Heart right ventricle (tissue), 16 donors: ENCODE measurements around the gene MCM5. TPM values are rescaled to one million over a fixed set of nuclear protein-coding genes. Genes with fewer than 3 reads are reported as not detected.
A peak's percentile ranks its signal among the peaks of the same experiment; 100 is the strongest.

Experiments used
- ATAC-seq, 8 donors: fragments of 200-7000 bp; cut with Tn5 transposase; one replicate each; pipeline ENCODE4 v1.9.1; 2020; ENCODE audit warnings: mild to moderate bottlenecking in 8 of 8, moderate library complexity in 8 of 8, moderate number of reproducible peaks in 1 of 8
- DNase-seq, 2 donors: peaks; one replicate each; pipeline ENCODE4 v3.0.0-alpha.2; 2020
- H3K27ac ChIP-seq, 10 donors: fragments of 200-600 bp; sonication (generic) in 2 of 10; one replicate each; pipeline versions ENCODE4 v1.5.0 to v1.8.0; 2020 to 2022; ENCODE audit warnings: mild to moderate bottlenecking in 3 of 10
- H3K27me3 ChIP-seq, 7 donors: fragments of 200-600 bp; one replicate each; pipeline ENCODE4 v1.8.0; 2021 to 2022; ENCODE audit warnings: mild to moderate bottlenecking in 2 of 7
- H3K36me3 ChIP-seq, 9 donors: fragments of 200-600 bp; sonication (generic) in 1 of 9; one replicate each; pipeline versions ENCODE4 v1.5.0 to v1.8.0; 2020 to 2022; ENCODE audit warnings: mild to moderate bottlenecking in 2 of 9
- H3K4me1 ChIP-seq, 9 donors: fragments of 200-600 bp; sonication (generic) in 1 of 9; one replicate each; pipeline versions ENCODE4 v1.5.0 to v1.8.0; 2020 to 2022; ENCODE audit warnings: mild to moderate bottlenecking in 4 of 9
- H3K4me3 ChIP-seq, 10 donors: fragments of 200-600 bp; sonication (generic) in 2 of 10; one replicate each; pipeline versions ENCODE4 v1.5.0 to v1.8.0; 2020 to 2022; ENCODE audit warnings: mild to moderate bottlenecking in 7 of 10, moderate library complexity in 2 of 10
- H3K9me3 ChIP-seq, 11 donors: fragments of 200-600 bp in 10 of 11; sonication (generic) in 2 of 11; one replicate each; pipeline versions ENCODE4 v1.5.0 to v1.8.0; 2013 to 2022; ENCODE audit warnings: mild to moderate bottlenecking in 2 of 11, control low read depth in 1 of 11, moderate library complexity in 1 of 11
- WGBS, 2 donors: extraction: QIAGEN DNeasy Blood & Tissue Kit; methylation state at CpG; one replicate each; pipeline ENCODE4 v1.1.7; 2013; ENCODE audit warnings: inconsistent platforms in 1 of 2; 5-methylcytosine and 5-hydroxymethylcytosine counted together
- intact Hi-C, 10 donors: fragments of 100-400 bp; cut with DNase I; formaldehyde crosslinking; loops; one replicate each; pipeline versions ENCODE4 v1.11.1 to v1.14.2; 2022
- polyA plus RNA-seq, 2 donors: library from polyadenylated mRNA; stranded (reverse); fragments of 200-250 nt; gene quantifications; one replicate each; pipeline ENCODE4 v1.2.3, GENCODE V29; 2013
- total RNA-seq, 10 donors: library from RNA; stranded (reverse); fragmentation: NEBNext Ultra II Directional in 3 of 10; extraction: Animal tissue kit (Norgen Biotek cat#: 25700) in 3 of 10; gene quantifications; one replicate each; pipeline versions ENCODE4 v1.2.1 to v1.2.4, GENCODE V29; 2021 to 2023
- TF ChIP-seq, protein P1 (sequence below), 9 donors: fragments of 200-600 bp; sonication (generic) in 2 of 9; IDR thresholded peaks; one replicate each; pipeline versions ENCODE4 v1.5.0 to v1.8.0; 2021 to 2022; ENCODE audit warnings: antibody characterized with exemption in 9 of 9, mild to moderate bottlenecking in 5 of 9, moderate library complexity in 1 of 9
- donor health status: Arrhythmogenic right ventricular cardiomyopathy.
- donor health status: ischemic (EF 13 %, LVEDD 7.1; RV severe dilation, severe dysfunction).
- donor health status: healthy with polysubstance abuse.
- donor health status: DM: no; HTN: yes; CAD: no.
- donor health status: DM: no; HTN: no; CAD: no.
- donor health status: ischemic (EF 25% LVEDD 6.9; RV normal size, moderate dysfunction).
- donor health status: ischemic (EF 25% LVEDD 5.7; RV mildly dilated, moderate dysfunction).
- donor health status: healthy.
- donor health status: DM: yes; HTN: yes; CAD: no.
- donor health status: Ischemic cardiomyopathy.
- donor health status: ischemic (EF 35%, LVEDD 5.7; RV mildly dilated, moderate dysfunction).
- donor health status: nonischemic (EF 11% LVEDD 7.7; RV severe dilation, severe dysfunction).
- donor health status: DM: yes; HTN: yes; CAD: no.
- donor health status: PGD.
- donor health status: ischemic (EF 29% LVEDD 5.4; RV normal size, mild dysfunction).
- donor health status: nonischemic (EF 23%, LVEDD 6.1; RV moderate dilation, normal function).

The MCM5 gene
- total and polyA plus RNA-seq, 12 donors: 5.7 to 21.4 (median 11.2) TPM

DNA sequence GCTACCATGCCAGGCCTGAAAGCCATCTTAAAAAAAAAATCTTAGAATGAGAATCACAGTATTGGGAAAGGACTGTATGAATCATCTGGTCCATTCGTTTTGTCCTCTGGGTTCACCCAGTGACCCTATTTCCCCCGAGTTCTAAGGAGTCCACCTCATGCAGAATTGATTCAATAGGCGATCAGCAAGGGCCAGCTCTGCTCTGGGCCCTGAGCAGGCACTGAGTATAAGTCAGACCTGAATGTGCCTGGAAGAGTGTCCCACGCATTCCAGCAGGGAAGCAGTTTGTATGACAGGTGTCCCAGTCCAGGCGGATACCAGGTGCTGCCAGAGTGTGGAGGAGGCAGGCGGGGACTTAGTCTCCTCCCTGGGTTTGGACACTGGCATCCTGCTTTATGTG, 19.9 kb upstream of the MCM5 start:
- intact Hi-C loops: no loop called here
- Histone ChIP-seq H3K9me3 (no peaks in the 10 kb centered on the region), H3K4me3 (peak overlapping the region in 1 of 10 donors; percentile 22), H3K27me3 (no peaks in the 10 kb centered on the region), H3K4me1 (peaks cover 3 to 91% (median 26%) of the 10 kb centered on the region in 9 donors), H3K36me3 (peaks cover 0 to 26% (median 0%) of the 10 kb centered on the region in 9 donors), H3K27ac (peak overlapping the region in 1 of 10 donors; percentile 82)
- TF ChIP-seq, protein P1, sequence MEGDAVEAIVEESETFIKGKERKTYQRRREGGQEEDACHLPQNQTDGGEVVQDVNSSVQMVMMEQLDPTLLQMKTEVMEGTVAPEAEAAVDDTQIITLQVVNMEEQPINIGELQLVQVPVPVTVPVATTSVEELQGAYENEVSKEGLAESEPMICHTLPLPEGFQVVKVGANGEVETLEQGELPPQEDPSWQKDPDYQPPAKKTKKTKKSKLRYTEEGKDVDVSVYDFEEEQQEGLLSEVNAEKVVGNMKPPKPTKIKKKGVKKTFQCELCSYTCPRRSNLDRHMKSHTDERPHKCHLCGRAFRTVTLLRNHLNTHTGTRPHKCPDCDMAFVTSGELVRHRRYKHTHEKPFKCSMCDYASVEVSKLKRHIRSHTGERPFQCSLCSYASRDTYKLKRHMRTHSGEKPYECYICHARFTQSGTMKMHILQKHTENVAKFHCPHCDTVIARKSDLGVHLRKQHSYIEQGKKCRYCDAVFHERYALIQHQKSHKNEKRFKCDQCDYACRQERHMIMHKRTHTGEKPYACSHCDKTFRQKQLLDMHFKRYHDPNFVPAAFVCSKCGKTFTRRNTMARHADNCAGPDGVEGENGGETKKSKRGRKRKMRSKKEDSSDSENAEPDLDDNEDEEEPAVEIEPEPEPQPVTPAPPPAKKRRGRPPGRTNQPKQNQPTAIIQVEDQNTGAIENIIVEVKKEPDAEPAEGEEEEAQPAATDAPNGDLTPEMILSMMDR (IDR thresholded peaks at IDR 0.05): no peak
- peak in 1 of 8 donors; percentile 2 for ATAC-seq
- DNase-seq: no peak
- WGBS, 2 donors: 91 to 94% methylated on average over 6 of the region's 6 CpGs

DNA sequence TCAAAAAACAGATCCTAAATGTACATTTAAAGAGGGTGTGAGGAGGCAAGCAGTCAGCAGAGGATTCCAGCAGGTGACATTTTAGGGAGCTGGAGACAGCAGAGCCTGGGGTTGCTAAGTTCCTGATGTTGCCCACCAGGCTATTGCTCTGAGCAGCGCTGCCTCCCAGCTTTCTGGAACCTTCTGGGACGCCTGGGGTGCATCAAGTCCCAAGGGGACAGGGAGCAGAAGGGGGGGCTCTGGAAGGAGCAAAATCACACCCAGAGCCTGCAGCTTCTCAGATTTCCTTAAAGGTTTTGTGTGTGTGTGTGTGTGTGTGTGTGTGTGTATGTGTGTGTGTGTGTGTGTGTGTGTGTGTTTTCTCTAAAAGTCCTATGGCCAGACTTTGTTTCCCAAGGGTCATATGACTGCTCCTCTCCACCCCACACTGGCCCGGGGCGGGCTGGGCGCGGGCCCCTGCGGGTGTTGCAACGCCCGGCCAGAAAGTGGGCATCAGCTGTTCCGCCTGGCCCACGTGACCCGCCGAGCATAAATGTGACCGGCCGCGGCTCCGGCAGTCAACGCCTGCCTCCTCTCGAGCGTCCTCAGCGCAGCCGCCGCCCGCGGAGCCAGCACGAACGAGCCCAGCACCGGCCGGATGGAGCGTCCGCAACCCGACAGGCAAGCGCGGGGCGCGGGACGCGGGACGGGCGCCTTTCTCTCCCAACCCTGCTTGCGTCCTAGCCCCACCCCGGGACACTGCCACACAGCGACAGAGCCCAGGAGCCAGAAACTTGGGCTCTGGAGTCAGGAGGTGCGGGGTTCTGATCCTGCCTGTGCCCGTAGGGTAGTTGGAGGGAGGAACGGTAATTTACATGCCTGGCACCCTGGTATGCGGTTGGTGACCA, 19.2 kb upstream of the MCM5 start, which contains the start of gene HMOX1:
HMOX1 (plus strand) TSS at position 560 of the 887 bp plus-strand sequence; CDS start at position 638, 78 bp downstream.
- H3K27ac ChIP-seq: peak within 1 kb of the TSS in 9 of 10 donors; percentile 23 to 93 (median 69)
- no peaks in the 10 kb centered on the region for H3K27me3 ChIP-seq
- TF ChIP-seq, protein P1 (IDR thresholded peaks at IDR 0.05): peak in 6 of 9 donors; percentile 13 to 47 (median 42)
- peak within 1 kb of the TSS in 9 of 10 donors; percentile 30 to 78 (median 60) for H3K4me3 ChIP-seq
- DNase-seq (peak; percentile 87 to 92), ATAC-seq (peak; percentile 84 to 93 (median 92))
- H3K9me3 ChIP-seq: no peaks in the 10 kb centered on the region
- WGBS, 2 donors: 4 to 5% methylated on average over 47 of the region's 47 CpGs
- H3K4me1 ChIP-seq: peaks cover 3 to 83% (median 26%) of the 10 kb centered on the region in 9 donors
- peaks cover 0 to 33% (median 0%) of the 10 kb centered on the region in 9 donors for H3K36me3 ChIP-seq
- intact Hi-C loops: no loop called here

DNA sequence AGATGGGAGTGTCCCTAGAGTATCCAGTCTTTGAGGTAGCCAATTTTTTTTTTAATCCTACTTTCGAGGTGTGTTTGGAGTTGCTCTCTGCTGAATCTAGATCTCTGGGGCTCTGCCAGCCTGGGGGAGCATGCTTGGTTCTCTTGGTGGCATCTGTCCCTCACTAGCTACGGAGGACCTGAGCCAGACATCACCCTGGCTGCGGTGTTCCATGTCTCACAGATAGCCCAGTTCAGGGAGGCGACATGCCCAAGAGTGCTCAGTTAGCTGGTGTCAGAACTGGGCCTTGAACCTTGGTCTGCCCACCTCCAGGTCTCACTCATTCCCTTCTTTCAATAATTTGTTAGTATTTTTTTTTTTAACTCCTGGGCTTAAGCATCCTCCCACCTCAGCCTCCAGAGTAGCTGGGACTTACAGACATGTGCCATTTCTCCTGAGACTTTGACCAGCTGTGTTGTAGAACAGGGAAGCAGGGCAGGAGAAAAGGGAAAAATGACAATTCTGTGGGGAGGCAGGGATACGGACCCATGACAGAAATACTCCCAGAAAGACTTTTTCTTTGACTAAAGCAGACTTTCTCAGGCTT, 18.4 kb upstream of the MCM5 start:
- ATAC-seq (no peak), DNase-seq (no peak)
- TF ChIP-seq, protein P1 (IDR thresholded peaks at IDR 0.05): no peak
- WGBS, 2 donors: 65 to 70% methylated on average over 5 of the region's 5 CpGs
- no peaks in the 10 kb centered on the region for H3K27me3 ChIP-seq
- no peaks in the 10 kb centered on the region for H3K9me3 ChIP-seq
- peaks cover 3 to 76% (median 22%) of the 10 kb centered on the region in 9 donors for H3K4me1 ChIP-seq
- peak overlapping the region in 9 of 10 donors; percentile 23 to 93 (median 69) for H3K27ac ChIP-seq
- H3K36me3 ChIP-seq: peaks cover 0 to 41% (median 0%) of the 10 kb centered on the region in 9 donors
- H3K4me3 ChIP-seq: peak overlapping the region in 9 of 10 donors; percentile 30 to 78 (median 60)
- intact Hi-C loops: no loop called here

DNA sequence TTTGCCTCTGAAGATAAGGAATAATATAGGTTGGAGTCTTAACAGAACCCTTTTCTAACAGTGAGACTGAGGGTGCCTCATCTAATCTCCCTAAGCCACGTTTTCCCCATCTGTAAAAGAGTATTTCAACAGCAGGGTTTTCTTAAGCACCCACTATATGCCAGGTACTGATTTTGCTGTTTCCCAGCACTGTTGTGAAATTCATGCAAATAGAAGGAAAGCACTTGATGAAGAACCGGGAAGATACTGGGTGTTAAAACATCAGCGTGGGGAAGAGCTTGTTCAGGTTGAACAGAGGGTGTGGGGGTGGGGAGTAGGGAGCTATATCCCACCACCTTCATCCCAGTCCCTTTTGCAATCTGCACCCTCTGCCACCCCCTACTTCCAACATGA, 16.3 kb upstream of the MCM5 start:
- TF ChIP-seq, protein P1 (IDR thresholded peaks at IDR 0.05): no peak
- DNase-seq (no peak), ATAC-seq (no peak)
- Histone ChIP-seq H3K36me3 (peaks cover 0 to 62% (median 0%) of the 10 kb centered on the region in 9 donors), H3K27me3 (no peaks in the 10 kb centered on the region), H3K9me3 (no peaks in the 10 kb centered on the region), H3K4me3 (peak overlapping the region in 1 of 10 donors; percentile 78), H3K27ac (no peak overlapping the region), H3K4me1 (peaks cover 0 to 55% (median 10%) of the 10 kb centered on the region in 9 donors)
- WGBS, 2 donors: 86 to 95% methylated on average over 3 of the region's 3 CpGs
- intact Hi-C loops: no loop called here
